H54 (cell line): ENCODE data around the gene GNB1.
"Not testable (repeated sequence)": the region's sequence is repeated elsewhere in the genome, so short reads cannot be mapped to it uniquely, and the experiment has no call there.

Experiments
- DNase-seq: peaks from one replicate; pipeline ENCODE4 v3.0.0; 2011; ENCODE audit warnings: low spot score, mixed read lengths; ENCODE audit not compliant: insufficient read length
- FAIRE-seq: peaks from 3 replicates; lab custom pipeline; 2011; peaks lifted over from hg19 to GRCh38; lab: Jason Lieb, UNC
- POLR2A ChIP-seq: IDR thresholded peaks from 2 replicates; pipeline ENCODE4 v1.6.1; 2011; ENCODE audit warnings: low read depth, mild to moderate bottlenecking, low read length

The GNB1 gene

DNA sequence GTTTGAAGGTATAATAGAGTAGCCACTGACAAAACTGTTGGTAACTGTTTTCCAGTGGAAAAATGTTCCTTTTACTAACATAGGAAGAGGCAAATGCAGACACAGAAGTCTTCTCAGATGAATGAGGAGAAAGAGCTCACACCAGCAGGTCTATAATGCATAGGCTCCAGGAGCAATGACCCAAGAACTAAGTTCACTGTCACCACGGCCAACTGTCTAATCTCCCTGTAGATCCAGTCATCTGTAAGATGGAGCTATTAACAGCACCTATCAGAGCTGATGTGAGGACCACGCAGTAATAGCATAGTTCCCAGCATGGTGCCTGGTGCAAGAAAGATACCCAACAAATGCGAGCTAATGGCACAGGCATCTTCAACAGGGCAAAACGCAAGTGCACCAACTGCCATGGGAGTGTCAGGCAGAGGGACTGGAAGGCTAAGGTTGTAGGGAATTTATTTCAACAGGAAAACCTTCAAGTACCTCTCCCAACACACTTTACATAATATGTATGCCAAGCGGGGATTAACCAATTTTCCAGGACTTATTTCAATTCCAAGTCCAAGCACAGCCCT, 12.9 kb downstream of the GNB1 start:
- DNase-seq (no peak), FAIRE-seq (no peak)
- no peak for TF ChIP-seq POLR2A

DNA sequence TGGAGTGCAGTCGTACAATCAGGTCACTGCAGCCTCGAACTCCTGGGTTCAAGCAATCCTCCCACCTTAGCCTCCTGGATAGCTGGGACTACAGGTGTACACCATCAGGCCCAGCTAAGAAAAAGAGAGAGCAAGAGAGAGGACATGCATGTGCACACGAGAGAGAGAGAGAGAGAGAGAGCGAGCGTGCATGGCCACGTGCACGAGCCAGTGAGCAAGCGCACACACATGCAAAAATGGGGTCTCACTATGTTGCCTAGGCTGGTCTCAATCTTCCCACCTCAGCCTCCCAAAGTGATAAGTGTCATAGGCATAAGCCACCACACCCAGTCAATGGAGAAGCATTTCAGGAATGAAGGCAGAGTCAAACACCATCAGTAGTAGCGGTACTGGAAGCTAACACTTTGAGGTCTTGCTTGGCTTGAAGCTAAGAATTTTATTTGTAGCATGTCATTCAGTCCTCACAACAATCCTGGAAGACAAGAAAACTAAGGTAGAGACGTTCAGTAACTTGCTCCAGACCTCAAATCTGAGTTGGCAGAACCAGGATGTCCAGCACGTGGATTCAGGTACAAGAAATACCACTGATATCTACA, 14.5 kb downstream of the GNB1 start:
- TF ChIP-seq POLR2A: no peak
- DNase-seq: no peak

DNA sequence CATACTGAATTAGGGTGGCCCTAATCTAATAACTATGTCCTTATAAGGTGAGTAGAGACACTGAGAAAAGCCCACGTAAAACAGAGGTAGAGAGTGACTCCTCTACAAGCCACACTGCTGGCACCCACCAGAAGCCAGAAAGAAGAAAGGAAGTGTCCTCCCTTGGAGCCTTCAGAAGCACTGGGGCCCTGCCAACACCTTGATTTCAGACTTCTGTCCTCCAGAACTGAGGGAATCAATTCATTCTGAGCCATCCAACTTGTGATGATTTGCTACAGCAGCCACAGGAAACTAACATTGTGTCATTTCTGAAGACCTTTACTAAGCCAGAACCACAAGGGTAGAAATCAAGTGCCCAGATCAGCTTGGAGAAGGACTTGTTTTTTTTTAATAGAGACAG, 15.0 kb downstream of the GNB1 start:
- TF ChIP-seq POLR2A: no peak
- DNase-seq: no peak
- FAIRE-seq: no peak

More for the DNA sequence above, 14.5 kb downstream of the GNB1 start:
- no peak for FAIRE-seq

DNA sequence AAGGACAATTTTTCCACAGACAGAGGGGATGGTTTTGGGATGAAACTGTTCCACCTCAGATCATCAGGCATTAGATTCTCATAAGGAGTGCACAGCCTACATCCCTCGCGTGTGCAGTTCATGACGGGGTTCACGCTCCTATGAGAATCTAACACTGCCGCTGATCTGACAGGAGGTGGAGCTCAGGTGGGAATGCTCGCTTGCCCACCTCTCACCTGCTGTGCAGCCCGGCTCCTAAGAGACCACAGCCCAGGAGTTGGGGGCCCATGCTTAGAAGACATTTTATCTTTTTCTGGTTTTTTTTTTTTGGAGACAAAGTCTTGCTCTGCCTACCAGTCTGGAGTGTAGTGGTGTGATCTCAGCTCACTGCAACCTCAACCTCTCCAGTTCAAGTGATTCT, 16.0 kb downstream of the GNB1 start:
- FAIRE-seq (no peak), DNase-seq (no peak)
- TF ChIP-seq POLR2A: no peak

DNA sequence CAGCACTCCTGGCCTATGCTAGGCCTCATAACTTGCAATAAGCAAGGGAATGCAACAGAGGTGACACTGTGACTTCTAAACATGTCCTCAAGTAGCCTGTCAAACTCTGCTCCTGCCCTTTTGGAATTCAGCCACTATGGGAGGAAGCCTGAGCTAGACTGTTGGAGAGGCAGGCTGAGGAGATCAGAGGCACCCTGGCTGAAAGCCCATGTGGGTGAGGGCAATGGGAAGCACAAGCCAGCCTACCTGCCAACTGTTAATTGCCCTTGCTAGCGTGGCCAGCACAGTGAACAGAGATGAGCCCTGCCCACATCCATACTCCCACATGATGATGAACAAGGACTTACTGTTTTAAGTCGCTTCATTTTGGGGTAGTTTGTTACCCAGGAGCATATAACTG, 17.7 kb downstream of the GNB1 start:
- FAIRE-seq: no peak
- no peak for TF ChIP-seq POLR2A
- no peak for DNase-seq

DNA sequence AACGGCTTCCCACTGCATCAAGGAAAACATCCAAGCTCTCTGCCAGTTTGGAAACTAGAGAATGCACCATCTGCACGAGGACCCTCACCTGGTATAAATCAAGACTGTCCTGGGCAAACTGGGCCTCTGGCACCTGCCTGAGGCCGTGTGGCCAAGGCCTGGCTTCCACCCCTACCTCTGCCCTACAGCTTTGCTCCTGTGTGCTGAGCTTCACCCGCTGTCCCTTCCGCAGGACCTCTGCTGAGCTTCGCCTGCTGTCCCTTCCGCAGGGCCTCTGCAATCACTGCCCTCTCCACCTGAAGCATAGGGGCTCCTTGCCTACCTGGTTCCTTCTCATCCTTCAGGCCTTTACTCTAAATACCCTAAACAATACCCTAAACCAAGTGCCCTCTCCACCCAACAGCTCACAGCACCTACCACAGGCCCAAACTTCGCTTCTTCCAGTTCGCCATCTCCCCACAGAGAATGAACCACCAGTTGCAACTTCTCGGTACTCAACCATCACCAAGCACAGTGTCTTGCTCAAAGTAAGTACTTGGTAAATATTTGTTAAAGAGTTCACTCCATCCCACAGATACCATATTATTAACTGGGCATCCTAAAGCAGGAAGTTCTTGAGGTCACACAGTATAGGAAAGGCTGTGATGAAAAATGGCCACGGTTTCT, 18.4 kb downstream of the GNB1 start:
- no peak for TF ChIP-seq POLR2A
- FAIRE-seq: no peak

DNA sequence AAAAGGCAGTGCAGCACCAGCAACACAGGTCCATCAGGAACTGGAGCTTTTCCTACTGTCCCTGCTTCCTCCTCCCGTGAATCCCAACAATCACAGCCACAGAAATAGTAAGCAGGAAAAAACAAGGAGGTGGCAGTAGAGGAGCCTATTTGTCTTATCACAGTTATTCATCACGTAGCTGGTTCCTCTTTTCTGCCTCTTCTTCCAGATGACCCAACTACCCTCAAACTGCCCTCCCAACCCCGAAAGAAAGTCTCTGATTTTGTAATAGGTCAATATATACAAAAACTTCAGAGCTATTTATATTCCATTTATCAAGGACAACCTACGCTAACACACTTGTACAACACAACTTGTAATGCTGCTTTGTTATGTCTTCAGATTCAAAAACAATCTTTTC, 21.4 kb downstream of the GNB1 start:
- FAIRE-seq: no peak
- DNase-seq: no peak
- TF ChIP-seq POLR2A: no peak

More for the DNA sequence above, 18.4 kb downstream of the GNB1 start:
- DNase-seq: no peak

DNA sequence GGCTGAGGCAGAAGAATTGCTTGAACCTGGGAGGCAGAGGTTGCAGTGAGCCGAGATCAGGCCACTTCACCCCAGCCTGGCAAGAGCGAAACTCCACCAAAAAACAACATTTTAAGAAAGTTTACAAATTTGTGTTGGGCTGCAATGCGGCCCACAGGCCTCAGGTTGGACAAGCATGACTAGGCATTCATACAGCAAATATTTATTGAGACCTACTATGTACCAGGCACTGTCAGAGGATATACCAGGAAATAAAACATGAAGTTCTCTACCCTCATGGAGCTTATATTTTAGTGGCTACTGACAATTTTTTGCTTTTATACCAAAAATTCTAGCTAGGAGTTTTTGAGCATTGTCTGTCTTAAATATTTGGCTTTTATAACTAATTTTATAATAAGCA, 23.7 kb downstream of the GNB1 start:
- no peak for TF ChIP-seq POLR2A
- no peak for FAIRE-seq
- no peak for DNase-seq

DNA sequence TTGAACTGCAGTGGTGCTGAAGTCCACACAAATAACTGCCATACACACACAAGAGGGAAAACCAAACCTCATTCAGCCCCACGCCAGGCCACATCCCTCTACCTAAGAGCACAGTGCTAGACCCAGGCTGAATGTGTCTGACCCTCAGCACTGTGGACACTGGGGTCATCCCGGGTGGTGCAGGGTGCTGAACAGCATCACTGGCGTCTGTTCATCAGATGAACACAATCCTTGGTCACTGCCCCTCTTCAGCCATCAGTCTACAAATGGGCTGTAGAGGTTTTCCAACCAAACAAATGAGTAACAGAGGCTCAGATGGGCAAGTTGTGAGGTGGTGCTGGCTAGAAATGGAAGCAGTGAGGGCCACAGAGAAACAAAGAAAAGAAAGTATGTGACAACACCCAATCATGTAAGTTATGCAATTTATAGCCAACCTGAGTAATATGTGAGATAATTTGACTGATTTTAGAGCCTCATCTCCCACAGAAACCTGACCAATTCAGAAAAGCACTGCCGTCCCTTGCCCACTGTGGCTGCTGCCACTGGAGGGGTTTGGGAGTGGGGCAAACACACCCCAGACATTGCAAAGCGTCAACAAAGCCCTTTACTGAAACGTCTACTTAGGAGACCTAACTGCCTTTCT, 27.9 kb downstream of the GNB1 start:
- no peak for DNase-seq
- TF ChIP-seq POLR2A: no peak
- no peak for FAIRE-seq

DNA sequence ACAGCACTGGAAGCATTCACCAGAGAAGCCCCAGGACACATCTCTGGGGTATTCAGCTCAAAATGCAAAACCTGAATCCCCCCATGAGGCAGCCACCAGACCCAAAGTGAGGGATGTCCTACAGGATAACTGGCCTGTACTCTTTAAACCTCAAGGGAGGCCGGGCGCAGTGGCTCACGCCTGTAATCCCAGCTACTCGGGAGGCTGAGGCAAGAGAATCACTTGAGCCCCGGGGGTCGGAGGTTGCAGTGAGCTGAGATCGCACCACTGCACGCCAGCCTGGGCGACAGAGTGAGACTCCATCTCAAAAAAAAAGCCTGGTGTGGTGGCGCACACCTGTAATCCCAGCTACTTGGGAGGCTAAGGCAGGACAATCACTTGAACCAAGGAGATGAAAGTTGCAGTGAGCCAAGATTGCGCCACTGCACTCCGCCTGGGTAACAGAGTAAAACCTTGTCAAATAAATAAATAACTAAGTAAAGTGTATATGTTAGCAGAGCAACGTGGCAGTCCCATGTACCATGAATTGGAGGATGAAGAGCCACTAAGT, 29.1 kb downstream of the GNB1 start:
- not testable (repeated sequence) for DNase-seq, FAIRE-seq

DNA sequence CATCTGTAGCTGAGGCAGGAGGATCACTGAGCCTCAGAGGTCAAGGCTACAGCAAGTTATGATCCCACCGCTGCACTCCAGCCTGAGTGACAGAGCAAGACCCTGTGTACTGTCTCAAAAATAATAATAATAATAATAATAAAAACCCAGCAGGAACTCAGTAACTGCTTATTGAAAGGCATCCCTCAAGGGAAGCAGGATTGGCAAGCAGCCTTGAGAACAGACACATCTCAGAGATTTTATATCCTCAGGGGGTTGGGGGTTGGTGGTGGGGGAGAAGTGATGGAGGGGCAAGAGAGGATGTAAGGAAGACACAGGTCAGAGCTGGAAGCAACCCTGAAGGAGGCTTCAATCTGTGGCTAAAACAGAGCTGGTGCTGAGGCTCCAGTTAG, 29.6 kb downstream of the GNB1 start:
- no peak for DNase-seq

DNA sequence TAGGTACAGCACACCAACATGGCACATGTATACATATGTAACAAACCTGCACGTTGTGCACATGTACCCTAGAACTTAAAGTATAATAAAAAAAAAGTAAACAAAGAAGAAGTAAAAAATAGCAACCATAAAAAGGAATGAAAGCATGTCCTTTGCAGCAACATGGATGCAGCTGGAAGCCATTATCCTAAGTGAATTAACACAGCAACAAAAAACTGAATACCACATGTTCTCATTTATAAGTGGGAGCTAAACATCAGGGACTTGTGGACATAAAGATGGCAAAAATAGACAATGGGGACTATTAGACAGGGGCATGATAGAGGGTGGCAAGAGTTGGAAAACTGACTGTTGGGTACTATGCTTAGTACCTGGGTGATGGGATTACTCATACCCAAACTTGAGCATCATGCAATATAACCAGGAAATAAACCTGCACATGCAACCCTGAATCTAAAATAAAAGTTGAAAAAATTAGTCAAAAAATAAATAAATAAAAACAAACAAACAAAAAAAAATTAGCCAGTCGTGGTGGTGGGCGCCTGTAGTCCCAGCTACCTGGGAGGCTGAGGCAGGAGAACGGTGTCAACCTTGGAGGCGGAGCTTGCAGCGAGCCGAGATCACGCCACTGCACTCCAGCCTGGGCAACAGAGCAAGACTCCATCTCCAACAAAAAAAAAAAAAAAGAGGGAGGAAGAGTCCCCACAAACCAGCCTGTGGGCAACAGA, 30.8 kb downstream of the GNB1 start:
- not testable (repeated sequence) for DNase-seq, FAIRE-seq

More for the DNA sequence above, 29.6 kb downstream of the GNB1 start:
- no peak for TF ChIP-seq POLR2A
- FAIRE-seq: no peak

DNA sequence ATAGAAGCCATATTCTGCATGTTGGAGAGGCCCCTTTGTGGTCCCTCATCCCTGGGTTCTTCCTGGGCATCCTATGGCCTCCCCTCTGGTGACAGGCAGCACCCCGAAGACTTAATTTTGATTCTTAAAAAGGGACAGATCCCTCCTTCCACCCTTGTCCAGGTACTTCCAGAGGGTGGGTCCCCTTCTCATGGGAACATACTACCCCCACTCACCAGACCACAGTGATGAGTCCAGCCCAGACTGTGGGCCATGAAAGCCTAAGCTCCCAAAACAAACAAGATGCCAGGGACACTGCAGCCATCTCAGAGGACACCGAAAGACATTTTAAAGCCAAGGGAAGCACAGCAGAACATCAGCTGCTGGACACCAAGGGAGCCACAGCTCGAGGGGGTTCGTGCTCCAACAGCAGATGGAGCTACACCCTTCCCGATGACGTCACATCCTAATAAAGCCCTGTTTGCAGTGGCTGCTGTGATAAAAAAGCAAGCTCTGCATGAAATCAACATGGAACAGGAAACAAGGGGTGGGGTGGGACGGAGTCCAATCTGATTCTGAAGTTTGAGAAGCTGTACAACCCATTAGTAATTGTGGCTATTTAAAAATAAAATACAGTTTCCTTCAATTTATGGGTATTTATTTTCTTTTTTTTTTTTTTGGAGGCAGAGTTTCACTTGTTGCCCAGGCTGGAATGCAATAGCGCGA, 32.4 kb downstream of the GNB1 start:
- no peak for DNase-seq
- FAIRE-seq: no peak
- TF ChIP-seq POLR2A: no peak
